ENCODE results near the gene ADM2. TPM values are rescaled to one million over a fixed set of nuclear protein-coding genes. Genes with fewer than 3 reads are reported as not detected.

The ADM2 gene
- total RNA-seq, 1 experiment from 2014 or later: 11.9 TPM

DNA sequence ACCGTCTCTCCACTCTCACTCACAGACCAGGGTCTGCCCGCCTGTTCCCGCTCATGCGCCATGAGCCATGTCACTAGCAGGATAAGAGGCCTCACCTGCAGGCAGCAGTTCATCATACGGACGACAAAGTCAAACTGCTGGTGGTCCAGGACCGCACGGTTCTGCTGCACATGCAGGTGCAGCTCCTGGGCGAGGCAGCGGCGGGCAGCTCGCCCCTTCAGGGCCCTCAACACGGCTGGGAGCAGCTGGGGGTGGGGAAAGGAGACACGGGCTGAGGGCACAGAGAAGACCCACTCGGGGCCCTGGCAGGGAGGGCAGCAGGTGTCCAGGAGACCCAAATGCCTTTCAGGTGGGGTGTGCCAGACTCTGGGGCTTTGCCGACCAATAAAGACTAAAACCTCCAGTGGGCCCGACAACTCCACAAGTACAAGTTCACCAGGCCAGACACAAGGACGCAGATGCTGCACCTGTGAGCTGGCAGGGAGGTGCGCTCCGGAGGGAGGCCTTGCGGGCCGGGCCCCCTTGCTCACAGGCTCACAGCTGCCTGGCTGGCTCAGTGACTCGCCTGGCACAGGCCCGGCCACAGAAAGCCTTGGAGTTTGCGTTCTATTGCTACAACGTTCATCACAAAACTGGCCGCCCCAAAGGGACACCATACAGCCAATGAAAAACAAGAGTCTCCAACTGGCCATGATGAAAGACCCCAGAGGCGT is 18.0 kb upstream of the ADM2 start:
- Mint-ChIP-seq H3K27me3 (ENCODE audit: low read depth) (no peaks in the 10 kb centered on the region), H3K27ac (peak overlapping the region in 1 of 3 experiments; percentile 23; a peak in 1 of 7 replicates), H3K9me3 (no peaks in the 10 kb centered on the region), H3K4me1 (no peaks in the 10 kb centered on the region), H3K4me3 (no peak overlapping the region), H3K36me3 (ENCODE audit: insufficient read depth in 1 of 3, low read depth in 3 of 3) (peaks cover 26 to 85% (median 76%) of the 10 kb centered on the region in 3 experiments)
- Histone ChIP-seq H3K23me2 (ENCODE audit: insufficient read length, low read depth, low read length, poor library complexity, severe bottlenecking) (no peaks in the 10 kb centered on the region), H3K79me2 (ENCODE audit: insufficient read depth, low read length) (no peaks in the 10 kb centered on the region), H3K9ac (ENCODE audit: extremely low read depth, insufficient read length, low read length) (no peak overlapping the region), H2BK15ac (ENCODE audit: low read depth, low read length) (no peak overlapping the region), H2BK5ac (ENCODE audit: insufficient read length, low read length) (no peak overlapping the region), H3K4me2 (ENCODE audit: insufficient read depth, insufficient read length, low read length) (no peak overlapping the region), H3K14ac (ENCODE audit: insufficient read depth, low read length) (no peak overlapping the region), H2BK12ac (ENCODE audit: insufficient read length, low read depth, low read length) (no peak overlapping the region), H2AK5ac (ENCODE audit: insufficient read length, low read length) (no peak overlapping the region), H3T11ph (ENCODE audit: low read length) (no peak overlapping the region), H2AFZ (ENCODE audit: low read length) (no peak overlapping the region), H3K4ac (ENCODE audit: low read depth, low read length) (no peak overlapping the region), H3K23ac (ENCODE audit: insufficient read length, low read depth, low read length) (no peak overlapping the region), H3K27ac (ENCODE audit: insufficient read length, low read depth, low read length) (no peak overlapping the region), H2BK120ac (ENCODE audit: low read depth, low read length, poor library complexity, severe bottlenecking) (no peak overlapping the region), H4K8ac (replicated peaks; ENCODE audit: insufficient read length, low read depth, low read length) (no peak overlapping the region), H2BK20ac (ENCODE audit: low read depth, low read length, poor library complexity, severe bottlenecking) (no peak overlapping the region), H3K9me3 (ENCODE audit: control insufficient read depth, low read depth, low read length) (no peaks in the 10 kb centered on the region), H4K20me1 (ENCODE audit: control insufficient read depth, insufficient read depth, insufficient read length) (no peaks in the 10 kb centered on the region), H4K5ac (ENCODE audit: insufficient read length, low read depth, low read length) (no peak overlapping the region), H3K56ac (ENCODE audit: insufficient read length, low read depth, low read length) (no peak overlapping the region), H4K91ac (ENCODE audit: insufficient read length, low read depth, low read length) (no peak overlapping the region), H3K27me3 (ENCODE audit: insufficient read depth, low read length) (no peaks in the 10 kb centered on the region), H3K4me1 (ENCODE audit: insufficient read depth, low read length) (no peaks in the 10 kb centered on the region), H3K79me1 (ENCODE audit: insufficient read depth, low read depth, low read length, poor library complexity, severe bottlenecking) (no peaks in the 10 kb centered on the region), H3K18ac (ENCODE audit: insufficient read length, low read depth, low read length) (no peak overlapping the region)
- DNase-seq: no peak
- no peak for TF ChIP-seq CTCF (conservative IDR thresholded peaks at IDR 0.05)
- no CpG with 5 or more reads among the region's 28 CpGs for WGBS (ENCODE audit: extremely low coverage, insufficient read length, low lambda C conversion rate)
